ENCODE data around the gene NDUFA5.
"Not testable (repeated sequence)": the region's sequence is repeated elsewhere in the genome, so short reads cannot be mapped to it uniquely, and the experiment has no call there.

GRCh38 chr7:123527712-123528225 lies 29.8 kb downstream of the NDUFA5 start:
- TF ChIP-seq, protein P1, sequence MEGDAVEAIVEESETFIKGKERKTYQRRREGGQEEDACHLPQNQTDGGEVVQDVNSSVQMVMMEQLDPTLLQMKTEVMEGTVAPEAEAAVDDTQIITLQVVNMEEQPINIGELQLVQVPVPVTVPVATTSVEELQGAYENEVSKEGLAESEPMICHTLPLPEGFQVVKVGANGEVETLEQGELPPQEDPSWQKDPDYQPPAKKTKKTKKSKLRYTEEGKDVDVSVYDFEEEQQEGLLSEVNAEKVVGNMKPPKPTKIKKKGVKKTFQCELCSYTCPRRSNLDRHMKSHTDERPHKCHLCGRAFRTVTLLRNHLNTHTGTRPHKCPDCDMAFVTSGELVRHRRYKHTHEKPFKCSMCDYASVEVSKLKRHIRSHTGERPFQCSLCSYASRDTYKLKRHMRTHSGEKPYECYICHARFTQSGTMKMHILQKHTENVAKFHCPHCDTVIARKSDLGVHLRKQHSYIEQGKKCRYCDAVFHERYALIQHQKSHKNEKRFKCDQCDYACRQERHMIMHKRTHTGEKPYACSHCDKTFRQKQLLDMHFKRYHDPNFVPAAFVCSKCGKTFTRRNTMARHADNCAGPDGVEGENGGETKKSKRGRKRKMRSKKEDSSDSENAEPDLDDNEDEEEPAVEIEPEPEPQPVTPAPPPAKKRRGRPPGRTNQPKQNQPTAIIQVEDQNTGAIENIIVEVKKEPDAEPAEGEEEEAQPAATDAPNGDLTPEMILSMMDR (conservative IDR thresholded peaks at IDR 0.05), result not testable (repeated sequence)
- TF ChIP-seq ZFX (IDR thresholded peaks at IDR 0.05), result not testable (repeated sequence)
